Fibroblast of lung (primary cell): ENCODE measurements around the gene DAPK3.

Source experiments
- CTCF ChIP-seq, 2 donors: IDR thresholded peaks in 1 of 2; conservative IDR thresholded peaks in 1 of 2; 1 replicate in 1 of 2; 2 replicates in 1 of 2; pipeline ENCODE4 v1.5.1; 2011 to 2012; ENCODE audit warnings: low read length in 2 of 2, control low read depth in 1 of 2, inconsistent platforms in 1 of 2, low read depth in 1 of 2, mild to moderate bottlenecking in 1 of 2
- EZH2 ChIP-seq: IDR thresholded peaks from 2 replicates; pipeline ENCODE4 v1.5.1; 2012; ENCODE audit warnings: low read length, control low read depth, mild to moderate bottlenecking; ENCODE audit errors: missing control alignments

GRCh38 chr19:3963458-3964255 is 7.2 kb downstream of the DAPK3 start:
- TF ChIP-seq CTCF (conservative IDR thresholded peaks at IDR 0.05 in 1 of 2, IDR thresholded peaks at IDR 0.05 in 1 of 2; ENCODE audit: low read depth in 1 of 2, low read length in 2 of 2) (no peak), EZH2 (no peak)
